Astrocyte (in vitro differentiated cells and primary cell): Measurements from ENCODE around the gene HERPUD1.

Experiments used
- EZH2 ChIP-seq: IDR thresholded peaks from 2 replicates; pipeline ENCODE4 v1.6.1; 2012; ENCODE audit warnings: mild to moderate bottlenecking, low read length, inconsistent platforms; ENCODE audit not compliant: insufficient read depth
- TF ChIP-seq, protein P1 (sequence below): IDR thresholded peaks from 2 replicates; pipeline ENCODE4 v1.5.1; 2011; ENCODE audit warnings: low read depth, mild to moderate bottlenecking, inconsistent platforms, low read length, moderate library complexity; ENCODE audit not compliant: insufficient read depth

DNA sequence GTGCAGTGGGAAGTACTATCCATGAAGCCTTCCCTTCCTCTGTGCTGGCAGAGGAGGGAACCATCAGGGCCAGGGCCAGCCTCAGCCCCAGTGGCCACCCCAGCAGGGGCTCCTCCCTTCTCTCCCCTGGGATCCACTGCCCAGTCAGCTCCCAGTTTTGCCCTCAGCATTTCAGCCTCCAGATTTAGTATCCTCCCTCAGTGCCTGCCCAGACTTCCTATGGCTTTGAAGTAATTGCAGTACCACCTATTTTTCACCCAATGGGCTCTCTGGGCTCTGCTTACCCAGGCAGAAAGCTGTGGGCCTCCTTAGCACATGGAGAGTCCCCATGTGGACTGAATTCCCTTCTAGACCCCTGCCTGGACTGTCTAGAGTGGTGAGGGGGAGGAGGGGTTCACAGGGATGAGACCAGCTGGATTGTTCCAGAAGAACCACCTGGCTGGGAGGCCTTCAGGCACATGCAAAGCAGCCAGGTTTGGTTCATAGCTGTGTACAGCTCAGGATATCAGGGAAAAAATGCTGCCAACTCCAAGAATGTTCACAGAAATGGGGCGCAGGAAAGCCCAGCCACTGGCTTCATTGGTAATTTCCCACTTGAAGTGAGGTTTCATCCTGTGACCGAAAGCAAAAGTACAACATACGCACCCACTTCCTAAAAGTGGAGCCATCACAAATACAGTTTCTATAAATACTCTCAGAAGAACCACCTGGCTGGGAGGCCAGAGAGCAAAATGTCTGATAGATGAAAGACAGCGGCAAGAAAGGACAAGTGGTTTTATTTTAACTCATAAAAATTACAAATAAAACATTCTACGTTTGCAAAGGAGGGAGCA lies 15.2 kb upstream of the HERPUD1 start:
- TF ChIP-seq, protein P1, sequence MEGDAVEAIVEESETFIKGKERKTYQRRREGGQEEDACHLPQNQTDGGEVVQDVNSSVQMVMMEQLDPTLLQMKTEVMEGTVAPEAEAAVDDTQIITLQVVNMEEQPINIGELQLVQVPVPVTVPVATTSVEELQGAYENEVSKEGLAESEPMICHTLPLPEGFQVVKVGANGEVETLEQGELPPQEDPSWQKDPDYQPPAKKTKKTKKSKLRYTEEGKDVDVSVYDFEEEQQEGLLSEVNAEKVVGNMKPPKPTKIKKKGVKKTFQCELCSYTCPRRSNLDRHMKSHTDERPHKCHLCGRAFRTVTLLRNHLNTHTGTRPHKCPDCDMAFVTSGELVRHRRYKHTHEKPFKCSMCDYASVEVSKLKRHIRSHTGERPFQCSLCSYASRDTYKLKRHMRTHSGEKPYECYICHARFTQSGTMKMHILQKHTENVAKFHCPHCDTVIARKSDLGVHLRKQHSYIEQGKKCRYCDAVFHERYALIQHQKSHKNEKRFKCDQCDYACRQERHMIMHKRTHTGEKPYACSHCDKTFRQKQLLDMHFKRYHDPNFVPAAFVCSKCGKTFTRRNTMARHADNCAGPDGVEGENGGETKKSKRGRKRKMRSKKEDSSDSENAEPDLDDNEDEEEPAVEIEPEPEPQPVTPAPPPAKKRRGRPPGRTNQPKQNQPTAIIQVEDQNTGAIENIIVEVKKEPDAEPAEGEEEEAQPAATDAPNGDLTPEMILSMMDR: no peak
- no peak for TF ChIP-seq EZH2
